NCI-H187 (cell line): Measurements from ENCODE around the gene CGB3.
"Not testable (repeated sequence)": the region's sequence is repeated elsewhere in the genome, so short reads cannot be mapped to it uniquely, and the experiment has no call there.

Source experiments
- DNase-seq, 2 experiments: peaks; one replicate each; lab custom pipeline; 2025; lab: John Stamatoyannopoulos, UW

Gene CGB3

DNA sequence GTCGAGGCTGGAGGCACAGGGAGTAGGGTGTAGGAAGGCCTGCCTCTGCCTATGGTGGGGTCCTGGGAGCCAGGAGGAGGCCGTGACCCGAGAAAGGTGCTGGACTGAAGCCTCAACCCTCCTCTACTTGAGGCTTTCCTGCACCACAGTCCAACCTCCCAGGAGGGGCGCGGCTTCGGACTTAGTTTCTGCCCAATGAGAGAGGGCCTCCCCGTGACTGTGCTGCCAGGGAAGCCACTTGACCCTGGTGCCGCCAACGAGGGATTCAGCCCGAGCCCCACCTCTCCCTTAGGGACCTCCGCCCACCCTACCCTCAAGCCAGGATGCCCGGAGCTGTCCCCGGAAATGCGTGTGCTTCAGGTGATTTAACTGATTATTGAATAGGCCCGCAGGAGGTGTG, at the start of gene CGB3:
Gene CGB3 (minus strand): TSS at position 101 of the 400 bp plus-strand sequence. CDS start 362 bp downstream, outside the sequence.
- DNase-seq = not testable (repeated sequence)

DNA sequence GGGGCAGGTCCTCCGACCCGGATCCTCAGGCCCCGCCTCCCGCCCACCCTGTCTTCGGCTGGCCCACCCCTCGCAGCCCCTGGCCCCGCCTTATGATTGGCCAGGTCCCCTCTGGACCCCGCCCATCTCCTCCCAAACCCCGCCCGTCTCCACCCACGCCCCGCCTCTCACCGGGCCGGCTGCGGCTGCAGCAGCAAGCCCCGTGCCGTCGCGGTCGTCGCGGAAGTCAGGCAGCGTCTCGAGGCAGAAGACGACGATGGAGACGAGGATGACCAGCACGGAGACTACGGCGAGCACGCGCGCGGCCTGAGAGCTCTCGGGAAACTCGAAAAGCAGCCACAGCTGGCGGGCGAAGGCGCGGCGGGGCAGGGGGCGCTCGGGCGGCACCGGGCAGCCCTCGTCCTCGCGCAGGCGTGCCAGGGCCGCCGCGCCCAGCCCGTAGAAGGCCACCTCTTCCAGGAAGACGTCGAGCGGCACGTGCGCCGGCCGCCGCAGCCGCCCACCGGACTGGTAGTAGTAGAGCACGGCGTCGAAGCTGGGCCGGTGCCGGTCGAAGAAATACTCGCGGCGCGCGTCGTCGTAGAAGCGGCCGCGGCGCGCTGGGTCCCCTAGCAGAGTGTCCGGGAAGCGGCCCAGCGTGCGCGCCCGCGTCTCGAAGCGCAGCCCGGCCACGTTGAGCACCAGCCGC, 47.9 kb upstream of the CGB3 start:
- DNase-seq = no peak

DNA sequence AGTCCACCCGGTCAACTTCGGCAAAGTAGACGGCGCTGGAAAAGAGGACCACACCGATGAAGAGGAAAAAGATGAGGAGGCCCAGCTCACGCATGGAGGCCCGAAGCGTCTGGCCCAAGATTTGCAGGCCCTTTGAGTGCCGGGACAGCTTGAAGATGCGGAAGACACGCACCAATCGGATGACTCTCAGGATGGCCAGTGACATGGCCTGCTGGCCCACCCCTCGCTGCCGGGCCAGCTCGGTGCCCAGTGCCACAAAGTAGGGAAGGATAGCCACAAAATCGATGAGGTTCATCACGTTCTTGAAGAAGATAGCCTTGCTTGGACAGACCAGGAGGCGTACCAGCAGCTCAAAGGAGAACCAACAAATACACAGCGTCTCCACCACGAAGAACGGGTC, 46.3 kb upstream of the CGB3 start:
- no peak for DNase-seq

DNA sequence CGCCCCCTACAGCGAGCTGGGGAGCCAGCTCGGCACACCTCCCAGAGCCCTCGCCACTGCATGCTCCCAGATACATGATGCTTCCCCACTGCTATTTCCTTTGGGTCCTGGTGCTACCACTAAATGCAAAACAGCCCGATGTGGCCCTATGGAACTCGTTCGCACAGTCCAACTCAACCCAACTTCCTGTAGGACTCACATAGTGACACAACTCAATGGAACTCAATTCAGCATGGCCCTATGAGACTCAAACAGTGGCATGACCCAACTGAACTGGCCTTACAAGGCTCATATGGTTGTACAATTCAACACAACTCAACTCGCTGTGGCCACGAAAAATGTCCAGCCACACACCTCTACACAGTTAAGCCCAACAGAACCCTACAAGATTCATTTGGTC, 44.9 kb upstream of the CGB3 start:
- DNase-seq = no peak

- no peak for DNase-seq
Measured at GRCh38 chr19:49067554-49067953, 43.4 kb upstream of the CGB3 start.

- no peak for DNase-seq
Measured at GRCh38 chr19:49065905-49066512, 41.9 kb upstream of the CGB3 start.

- DNase-seq = no peak
Measured at GRCh38 chr19:49064768-49065611, 40.9 kb upstream of the CGB3 start, which contains the start of gene NTF4. NTF4 (minus strand) TSS chr19:49064818; CDS start chr19:49061997, 2,821 bp downstream.

DNA sequence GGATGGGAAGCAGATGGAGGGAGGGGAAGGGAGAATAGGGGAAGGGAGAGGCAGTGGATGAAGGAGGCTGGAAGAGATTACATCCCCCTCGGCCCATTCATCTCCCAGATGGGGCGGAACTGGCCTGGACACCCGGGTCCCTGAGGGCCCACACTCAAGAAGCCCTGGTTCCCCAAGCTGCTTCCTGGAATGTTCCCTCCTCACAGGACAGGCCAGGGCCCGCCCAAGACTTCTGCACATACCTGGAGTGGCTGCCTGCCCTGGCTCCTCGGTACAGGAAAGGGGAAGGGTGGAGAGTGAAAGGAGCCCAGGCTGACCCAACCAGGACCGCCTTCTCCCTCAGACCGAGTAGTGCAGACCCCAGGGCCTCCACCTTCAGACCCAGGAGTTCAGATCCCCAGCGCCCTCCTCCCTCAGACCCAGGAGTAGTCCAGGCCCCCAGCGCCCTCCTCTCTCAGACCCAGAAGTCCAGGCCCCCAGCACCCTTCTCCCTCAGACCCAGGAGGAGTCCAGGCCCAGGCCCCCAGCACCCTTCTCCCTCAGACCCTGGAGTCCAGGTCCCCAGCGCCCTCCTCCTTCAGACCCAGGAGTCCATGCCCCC, 40.0 kb upstream of the CGB3 start:
- DNase-seq = no peak

DNA sequence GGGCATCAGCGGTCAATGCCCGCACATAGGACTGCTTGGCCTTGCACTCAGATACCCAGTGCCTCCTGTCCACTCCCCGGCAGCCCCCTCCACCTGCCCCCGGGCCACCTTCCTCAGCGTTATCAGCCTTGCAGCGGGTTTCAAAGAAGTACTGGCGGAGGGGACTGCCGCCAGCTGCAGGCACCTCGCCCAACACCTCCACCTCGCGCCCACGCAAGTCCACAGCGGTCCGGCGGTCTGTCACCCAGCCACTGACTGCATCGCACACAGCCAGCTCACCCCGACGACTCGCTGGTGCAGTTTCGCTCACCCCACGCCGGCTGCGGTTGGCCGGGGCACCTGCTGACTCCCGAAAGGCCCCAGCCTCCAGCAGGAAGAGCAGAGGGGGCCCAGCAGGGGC, 37.3 kb upstream of the CGB3 start:
- DNase-seq = no peak

- no peak for DNase-seq
Measured at GRCh38 chr19:49061000-49061399, 36.9 kb upstream of the CGB3 start.

DNA sequence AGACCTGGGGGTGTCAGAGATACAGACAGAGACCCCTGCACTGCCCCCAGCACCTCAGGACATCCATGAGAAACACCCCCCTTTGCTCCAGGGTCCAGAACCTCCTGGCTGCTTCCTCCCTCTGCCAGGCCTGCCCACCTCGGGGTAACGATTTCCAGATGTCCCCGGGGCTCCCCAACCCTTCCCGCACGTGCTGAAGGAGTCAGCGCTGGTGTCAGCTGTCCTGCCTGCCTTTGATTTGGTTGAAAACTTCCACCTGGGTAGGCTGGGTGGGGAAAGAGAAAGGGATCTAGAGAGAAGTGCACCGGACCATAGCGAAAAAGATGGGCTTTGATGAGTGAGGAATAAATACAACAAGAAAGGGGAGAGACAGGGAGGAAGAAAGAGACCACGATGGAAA, 34.9 kb upstream of the CGB3 start:
- no peak for DNase-seq

- DNase-seq = no peak
Measured at GRCh38 chr19:49058562-49058961, 34.4 kb upstream of the CGB3 start.

- no peak for DNase-seq
Measured at GRCh38 chr19:49057636-49058234, 33.6 kb upstream of the CGB3 start, which contains the start of gene CGB7. CGB7 (minus strand) TSS chr19:49057749; CDS start chr19:49055375, 2,374 bp downstream.

DNA sequence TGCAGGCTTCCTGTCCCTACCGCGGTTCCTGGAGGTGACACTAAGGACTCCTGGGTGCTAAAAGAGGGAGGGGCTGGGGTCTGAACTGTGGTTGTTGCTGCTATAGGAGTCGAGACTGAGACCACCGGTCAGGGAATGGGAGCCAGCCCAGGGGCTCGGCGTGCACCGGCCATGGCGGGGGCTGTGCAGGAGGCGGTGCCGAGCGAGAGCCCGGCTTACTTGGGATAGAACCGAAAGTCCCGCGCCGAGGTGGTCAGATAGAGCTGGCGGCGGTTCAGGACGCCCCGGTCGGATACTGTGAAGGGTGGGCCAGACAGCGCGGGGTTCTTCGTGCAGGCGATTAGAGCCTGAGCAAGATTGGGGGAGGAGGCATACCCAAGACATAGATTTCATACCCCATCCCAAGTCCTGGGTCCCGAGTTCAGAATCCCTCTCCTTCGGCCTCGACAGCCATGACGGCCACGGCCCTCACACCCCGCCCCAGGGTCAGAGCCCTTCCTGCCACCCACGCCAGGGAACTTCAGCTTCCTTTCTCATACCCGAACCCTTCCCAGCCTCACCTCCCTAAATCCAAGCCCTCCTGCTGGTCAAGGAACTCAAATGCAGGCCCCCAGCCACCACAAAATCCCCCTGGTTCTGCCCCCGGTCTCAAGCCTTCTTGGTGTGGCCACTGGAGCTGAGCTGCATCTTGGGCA, 32.9 kb upstream of the CGB3 start:
- DNase-seq = not testable (repeated sequence)

GRCh38 chr19:49056101-49056901, 32.2 kb upstream of the CGB3 start:
- peak in 1 of 2 experiments; percentile 27 for DNase-seq

DNA sequence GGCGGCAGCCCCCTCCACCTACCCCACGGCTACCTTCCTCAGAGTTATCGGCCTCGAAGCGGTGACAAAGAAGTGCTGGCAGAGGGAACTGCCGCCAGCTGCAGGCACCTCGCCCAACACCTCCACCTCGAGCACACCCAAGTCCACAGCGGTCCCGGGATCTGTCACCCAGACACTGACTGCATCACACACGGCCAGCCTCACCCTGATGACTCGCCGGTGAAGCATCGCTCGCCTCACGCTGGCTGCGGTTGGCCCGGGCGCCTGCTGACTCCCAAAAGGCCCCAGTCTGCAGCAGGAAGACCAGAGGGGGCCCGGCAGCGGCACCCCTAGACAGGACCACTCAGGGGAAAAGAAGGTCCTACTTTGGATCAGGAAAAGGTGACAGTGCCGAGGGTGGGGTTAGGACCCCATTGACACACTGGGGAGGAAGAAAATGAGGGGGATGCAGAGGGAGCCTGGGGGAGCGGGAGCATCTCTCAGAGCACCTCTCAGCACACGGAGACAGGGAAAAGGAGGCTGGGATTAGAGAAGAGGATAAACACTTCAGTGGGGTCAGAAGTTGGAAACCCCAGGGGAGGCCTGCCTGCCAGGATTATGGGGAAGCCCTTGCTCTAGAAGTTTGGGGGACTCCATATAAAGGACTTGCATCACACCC, 26.4 kb upstream of the CGB3 start:
- DNase-seq = not testable (repeated sequence)

DNA sequence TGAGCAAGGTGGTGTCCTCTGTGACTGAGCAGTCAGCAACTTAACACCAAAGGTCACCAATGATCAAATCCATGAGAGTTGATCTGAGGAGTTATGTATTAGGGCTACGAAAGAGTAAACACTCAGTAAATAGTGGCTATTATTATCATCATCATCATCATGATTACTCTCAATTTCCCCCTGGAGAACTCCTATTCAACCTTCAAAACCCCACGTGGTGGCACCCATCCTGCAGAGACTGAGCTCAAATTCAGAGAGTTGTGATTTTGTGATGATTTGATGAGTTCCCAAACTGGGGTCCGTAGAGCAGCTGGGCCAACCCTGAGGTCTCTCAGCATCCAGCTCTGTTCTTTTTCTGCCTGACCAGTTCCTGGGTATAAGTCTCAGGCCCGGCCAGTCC, 25.7 kb upstream of the CGB3 start:
- DNase-seq = not testable (repeated sequence)

- DNase-seq = not testable (repeated sequence)
Measured at GRCh38 chr19:49049011-49049410, 24.9 kb upstream of the CGB3 start, which contains the start of gene CGB8. CGB8 (minus strand) TSS chr19:49049111; CDS start chr19:49048739, 372 bp downstream.

DNA sequence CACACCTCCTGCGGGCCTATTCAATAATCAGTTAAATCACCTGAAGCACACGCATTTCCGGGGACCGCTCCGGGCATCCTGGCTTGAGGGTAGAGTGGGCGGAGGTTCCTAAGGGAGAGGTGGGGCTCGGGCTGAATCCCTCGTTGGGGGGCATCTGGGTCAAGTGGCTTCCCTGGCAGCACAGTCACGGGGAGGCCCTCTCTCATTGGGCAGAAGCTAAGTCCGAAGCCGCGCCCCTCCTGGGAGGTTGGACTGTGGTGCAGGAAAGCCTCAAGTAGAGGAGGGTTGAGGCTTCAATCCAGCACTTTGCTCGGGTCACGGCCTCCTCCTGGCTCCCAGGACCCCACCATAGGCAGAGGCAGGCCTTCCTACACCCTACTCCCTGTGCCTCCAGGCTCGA, 19.4 kb upstream of the CGB3 start, which contains the start of gene CGB5:
Gene CGB5 (plus strand): TSS at position 301 of the 400 bp plus-strand sequence. CDS start 362 bp downstream, outside the sequence.
- not testable (repeated sequence) for DNase-seq
